Stimulated activated CD8-positive, alpha-beta memory T cell treated with anti-CD3 and anti-CD28 coated beads, Interleukin-7, amount 100 ng/mL, for 4 hours (primary cell): ENCODE data around the gene ATF5.

Source experiments
- DNase-seq, 2 donors: peaks; one replicate each; pipeline ENCODE4 v3.0.0-alpha.2; 2020; ENCODE audit warnings: low read depth in 2 of 2

ATF5 gene

GRCh38 chr19:49976496-49976895 lies 47.5 kb downstream of the ATF5 start:
- no peak for DNase-seq

- DNase-seq: no peak
These were observed 48.1 kb downstream of the ATF5 start for GRCh38 chr19:49977076-49977475.

- no peak for DNase-seq
These were observed 48.9 kb downstream of the ATF5 start for GRCh38 chr19:49977881-49978280.

- no peak for DNase-seq
These were observed 49.3 kb downstream of the ATF5 start for GRCh38 chr19:49978324-49978723.

- no peak for DNase-seq
These were observed 52.9 kb downstream of the ATF5 start for GRCh38 chr19:49981603-49982593.
